ENCODE results near the gene MLLT6. TPM values are rescaled to one million over a fixed set of nuclear protein-coding genes. Genes with fewer than 3 reads are reported as not detected.

MLLT6 gene
- total RNA-seq, 1 experiment from 2014 or later: 48.0 TPM

GRCh38 chr17:38762231-38762630 lies 57.2 kb downstream of the MLLT6 start (continued):
- no peak for TF ChIP-seq MYBL2 (CRISPR knock-in tag; IDR thresholded peaks at IDR 0.05)
- no peak for TF ChIP-seq SMAD3 (CRISPR knock-in tag; IDR thresholded peaks at IDR 0.05; ENCODE audit: borderline replicate concordance)
- no peak for TF ChIP-seq E2F1 (CRISPR knock-in tag; IDR thresholded peaks at IDR 0.05)

GRCh38 chr17:38766341-38766740 lies 61.3 kb downstream of the MLLT6 start:
- Mint-ChIP-seq H3K36me3 (peaks cover 77% of the 10 kb centered on the region), H3K4me3 (no peak overlapping the region), H3K27ac (no peak overlapping the region; the same call in 1 of the 2 replicates), H3K27me3 (ENCODE audit: low read depth) (no peaks in the 10 kb centered on the region), H3K4me1 (no peaks in the 10 kb centered on the region), H3K9me3 (no peaks in the 10 kb centered on the region)
- DNase-seq (ENCODE audit: low spot score) (no peak), ATAC-seq (no peak)
- no peak for TF ChIP-seq USF1 (CRISPR knock-in tag; IDR thresholded peaks at IDR 0.05)
- CTCF ChIA-PET: no interaction called here
- POLR2A ChIA-PET: no interaction called here

- no peak for ATAC-seq
- DNase-seq (ENCODE audit: low spot score): no peak
- no peaks in the 10 kb centered on the region for H3K9me3 Mint-ChIP-seq
- H3K4me1 Mint-ChIP-seq: no peaks in the 10 kb centered on the region
- TF ChIP-seq ZNF532 (CRISPR knock-in tag; IDR thresholded peaks at IDR 0.05; ENCODE audit: borderline replicate concordance) (no peak), PRRX2 (CRISPR knock-in tag; IDR thresholded peaks at IDR 0.05) (no peak), TP53 (CRISPR knock-in tag; IDR thresholded peaks at IDR 0.05) (no peak), CBFB (CRISPR knock-in tag; IDR thresholded peaks at IDR 0.05; ENCODE audit: low read depth) (no peak), HMGA2 (CRISPR knock-in tag; IDR thresholded peaks at IDR 0.05) (no peak), ATF1 (CRISPR knock-in tag; IDR thresholded peaks at IDR 0.05) (no peak)
- H3K27me3 Mint-ChIP-seq (ENCODE audit: low read depth): no peaks in the 10 kb centered on the region
- ChIA-PET CTCF (no interaction called here), POLR2A (interaction anchor here (0.7 to 1.4 kb wide), 2 partner anchors 26 to 49 kb away, joined by 3 to 6 read pairs; no protein-coding TSS in a partner anchor)
- no peak overlapping the region for H3K4me3 Mint-ChIP-seq
- peaks cover 84% of the 10 kb centered on the region for H3K36me3 Mint-ChIP-seq
- no peak overlapping the region for H3K27ac Mint-ChIP-seq
Observed at GRCh38 chr17:38768417-38768816, 63.3 kb downstream of the MLLT6 start.

GRCh38 chr17:38773258-38773657 lies 68.2 kb downstream of the MLLT6 start:
- Mint-ChIP-seq H3K27me3 (ENCODE audit: low read depth) (no peaks in the 10 kb centered on the region), H3K4me3 (no peak overlapping the region), H3K4me1 (no peaks in the 10 kb centered on the region), H3K9me3 (no peaks in the 10 kb centered on the region), H3K27ac (no peak overlapping the region), H3K36me3 (peaks cover 74% of the 10 kb centered on the region)
- ChIA-PET POLR2A (no interaction called here), CTCF (no interaction called here)
- no peak for DNase-seq (ENCODE audit: low spot score)
- no peak for ATAC-seq
- TF ChIP-seq MLX (CRISPR knock-in tag; IDR thresholded peaks at IDR 0.05) (no peak), PRDM15 (CRISPR knock-in tag; IDR thresholded peaks at IDR 0.05) (no peak), E2F1 (CRISPR knock-in tag; IDR thresholded peaks at IDR 0.05) (no peak), ATF3 (CRISPR knock-in tag; conservative IDR thresholded peaks at IDR 0.05) (no peak), CTCF (IDR thresholded peaks at IDR 0.05) (no peak)
